HEK293 (cell line): Measurements from ENCODE around the gene RPL12.

Experiments
- CTCF ChIA-PET: fragments of 350-600 bp; formaldehyde crosslinking; extraction: SDS; loops from one replicate; lab custom pipeline; 2021; ENCODE audit warnings: antibody characterized with exemption; lab: Yijun Ruan, JAX
- POLR2A ChIA-PET: fragments of 300-600 bp; formaldehyde crosslinking; extraction: SDS; loops from one replicate; lab custom pipeline; 2020; ENCODE audit warnings: antibody characterized with exemption, inconsistent platforms; lab: Yijun Ruan, JAX
- H3K27ac ChIP-seq: fragments of 200-500 bp; sonication (Bioruptor generic); 2 replicates; pipeline ENCODE4 v1.5.1; 2014; ENCODE audit warnings: low read depth, low read length, control low read depth, inconsistent platforms; ENCODE audit errors: extremely low read depth
- H3K36me3 ChIP-seq, 2 experiments: fragments of 200-500 bp in 1 of 2; sonication (Bioruptor generic) in 1 of 2; 1 replicate in 1 of 2; 2 replicates in 1 of 2; pipeline ENCODE4 v1.5.1; 2014 to 2017; ENCODE audit warnings: inconsistent platforms in 2 of 2, low read length in 2 of 2; ENCODE audit not compliant: control insufficient read depth in 2 of 2, insufficient read depth in 1 of 2
- H3K4me1 ChIP-seq: fragments of 200-500 bp; sonication (Bioruptor generic); 2 replicates; pipeline ENCODE4 v1.5.1; 2014; ENCODE audit warnings: mild to moderate bottlenecking, low read length, inconsistent platforms; ENCODE audit not compliant: control insufficient read depth, insufficient read depth
- H3K4me3 ChIP-seq: 2 replicates; pipeline ENCODE4 v1.5.1; 2011; ENCODE audit warnings: low read depth, mild to moderate bottlenecking, control low read depth, low read length, moderate library complexity
- H3K9me3 ChIP-seq: fragments of 200-500 bp; sonication (Bioruptor generic); 2 replicates; pipeline ENCODE4 v1.5.1; 2014; ENCODE audit warnings: low read depth, low read length, inconsistent platforms; ENCODE audit not compliant: control insufficient read depth, insufficient read depth
- KLF10 ChIP-seq: fragments of 450-650 bp; IDR thresholded peaks from 2 replicates; pipeline ENCODE4 v1.5.1; 2018; ENCODE audit warnings: missing biosample characterization, mild to moderate bottlenecking, missing genetic modification characterization
- KLF16 ChIP-seq: fragments of 450-650 bp; formaldehyde crosslinking; IDR thresholded peaks from 2 replicates; pipeline ENCODE4 v1.5.1; 2017; ENCODE audit warnings: missing biosample characterization, missing genetic modification characterization
- KLF8 ChIP-seq: fragments of 450-650 bp; formaldehyde crosslinking; IDR thresholded peaks from 2 replicates; pipeline ENCODE4 v1.5.1; 2016; ENCODE audit warnings: missing biosample characterization, missing genetic modification characterization
- YY2 ChIP-seq: fragments of 450-650 bp; formaldehyde crosslinking; IDR thresholded peaks from 2 replicates; pipeline ENCODE4 v1.5.1; 2016; ENCODE audit warnings: missing biosample characterization, missing genetic modification characterization
- ZBTB48 ChIP-seq: fragments of 450-650 bp; formaldehyde crosslinking; IDR thresholded peaks from 2 replicates; pipeline ENCODE4 v1.5.1; 2016; ENCODE audit warnings: missing biosample characterization, missing genetic modification characterization
- ZFHX2 ChIP-seq: fragments of 450-650 bp; formaldehyde crosslinking; conservative IDR thresholded peaks from 2 replicates; pipeline ENCODE4 v1.5.1; 2016; ENCODE audit warnings: missing biosample characterization, missing genetic modification characterization
- ZIC2 ChIP-seq: fragments of 450-650 bp; formaldehyde crosslinking; IDR thresholded peaks from 2 replicates; pipeline ENCODE4 v1.5.1; 2016; ENCODE audit warnings: missing biosample characterization, missing genetic modification characterization
- ZNF10 ChIP-seq: fragments of 450-650 bp; formaldehyde crosslinking; IDR thresholded peaks from 2 replicates; pipeline ENCODE4 v1.5.1; 2017; ENCODE audit warnings: missing biosample characterization, missing genetic modification characterization
- ZNF140 ChIP-seq: fragments of 450-650 bp; formaldehyde crosslinking; IDR thresholded peaks from 2 replicates; pipeline ENCODE4 v1.5.1; 2016; ENCODE audit warnings: missing biosample characterization, missing genetic modification characterization
- ZNF157 ChIP-seq: fragments of 450-650 bp; formaldehyde crosslinking; IDR thresholded peaks from 2 replicates; pipeline ENCODE4 v1.5.1; 2016; ENCODE audit warnings: missing biosample characterization, missing genetic modification characterization
- ZNF19 ChIP-seq: fragments of 450-650 bp; formaldehyde crosslinking; IDR thresholded peaks from 2 replicates; pipeline ENCODE4; 2016; ENCODE audit warnings: missing biosample characterization, missing genetic modification characterization, low read depth
- ZNF24 ChIP-seq: fragments of 450-650 bp; formaldehyde crosslinking; IDR thresholded peaks from 2 replicates; pipeline ENCODE4 v1.5.1; 2016; ENCODE audit warnings: missing biosample characterization, missing genetic modification characterization
- ZNF266 ChIP-seq: fragments of 450-650 bp; formaldehyde crosslinking; IDR thresholded peaks from 2 replicates; pipeline ENCODE4 v1.5.1; 2016; ENCODE audit warnings: missing biosample characterization, missing genetic modification characterization, low read depth
- ZNF335 ChIP-seq: fragments of 450-650 bp; formaldehyde crosslinking; conservative IDR thresholded peaks from 2 replicates; pipeline ENCODE4 v1.5.1; 2016; ENCODE audit warnings: missing biosample characterization, missing genetic modification characterization
- ZNF416 ChIP-seq: fragments of 450-650 bp; formaldehyde crosslinking; IDR thresholded peaks from 2 replicates; pipeline ENCODE4 v1.5.1; 2016; ENCODE audit warnings: missing biosample characterization, missing genetic modification characterization
- ZNF514 ChIP-seq: fragments of 450-650 bp; formaldehyde crosslinking; IDR thresholded peaks from 2 replicates; pipeline ENCODE4 v1.5.1; 2016; ENCODE audit warnings: missing biosample characterization, missing genetic modification characterization
- ZNF785 ChIP-seq: fragments of 450-650 bp; formaldehyde crosslinking; IDR thresholded peaks from 2 replicates; pipeline ENCODE4 v1.5.1; 2016; ENCODE audit warnings: missing biosample characterization, missing genetic modification characterization
- TF ChIP-seq, protein P1 (sequence below): fragments of 450-650 bp; formaldehyde crosslinking; IDR thresholded peaks from 2 replicates; pipeline ENCODE4 v1.5.1; 2016; ENCODE audit warnings: missing biosample characterization, missing genetic modification characterization
- TF ChIP-seq, protein P2 (sequence below): fragments of 450-650 bp; formaldehyde crosslinking; IDR thresholded peaks from 2 replicates; pipeline ENCODE4 v1.5.1; 2016; ENCODE audit warnings: missing biosample characterization, missing genetic modification characterization
- TF ChIP-seq, protein P3 (sequence below): fragments of 450-650 bp; formaldehyde crosslinking; IDR thresholded peaks from 2 replicates; pipeline ENCODE4 v1.5.1; 2016; ENCODE audit warnings: missing biosample characterization, missing genetic modification characterization
- TF ChIP-seq, protein P4 (sequence below): fragments of 450-650 bp; formaldehyde crosslinking; optimal IDR thresholded peaks from 2 replicates; pipeline ENCODE3; 2016; ENCODE audit warnings: missing biosample characterization, mild to moderate bottlenecking, missing genetic modification characterization
- TF ChIP-seq, protein P5 (sequence below): fragments of 450-650 bp; formaldehyde crosslinking; IDR thresholded peaks from 2 replicates; pipeline ENCODE4 v1.5.1; 2016; ENCODE audit warnings: missing biosample characterization, missing genetic modification characterization, borderline replicate concordance
- TF ChIP-seq, protein P6 (sequence below): fragments of 450-650 bp; formaldehyde crosslinking; IDR thresholded peaks from 2 replicates; pipeline ENCODE4 v1.5.1; 2016; ENCODE audit warnings: missing biosample characterization, missing genetic modification characterization

Gene RPL12

DNA sequence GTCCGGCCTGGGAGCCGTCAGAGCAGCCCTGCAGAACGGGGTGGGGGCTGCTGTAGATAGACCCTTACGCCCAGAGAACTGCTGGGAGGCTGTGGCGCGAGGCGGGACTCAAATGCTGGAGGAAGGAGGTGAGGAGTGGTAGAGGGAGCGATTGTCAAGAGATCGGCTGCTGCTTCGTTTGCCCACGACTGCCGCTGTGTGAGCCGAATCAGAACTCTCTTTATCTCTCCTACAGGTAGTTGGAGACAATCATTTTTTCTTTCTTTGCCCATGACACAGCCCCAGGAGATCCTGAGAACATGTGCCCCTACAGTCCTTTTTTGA is 26.6 kb downstream of the RPL12 start (continued):
- TF ChIP-seq ZFHX2 (tag by site-specific recombination) (no peak), ZNF140 (no peak), YY2 (tag by site-specific recombination) (no peak), KLF16 (tag by site-specific recombination) (0 out of 2 replicates have a peak, but pooled peaks have one; percentile 11), ZNF24 (no peak), ZNF10 (tag by site-specific recombination) (no peak), ZNF19 (tag by site-specific recombination) (no peak), ZNF514 (tag by site-specific recombination) (no peak), KLF8 (no peak), ZNF416 (tag by site-specific recombination) (no peak), ZIC2 (no peak), ZBTB48 (tag by site-specific recombination) (peak; percentile 84; the same call in 1 of the 2 replicates), ZNF157 (tag by site-specific recombination) (no peak), ZNF785 (no peak)
- TF ChIP-seq, protein P1, sequence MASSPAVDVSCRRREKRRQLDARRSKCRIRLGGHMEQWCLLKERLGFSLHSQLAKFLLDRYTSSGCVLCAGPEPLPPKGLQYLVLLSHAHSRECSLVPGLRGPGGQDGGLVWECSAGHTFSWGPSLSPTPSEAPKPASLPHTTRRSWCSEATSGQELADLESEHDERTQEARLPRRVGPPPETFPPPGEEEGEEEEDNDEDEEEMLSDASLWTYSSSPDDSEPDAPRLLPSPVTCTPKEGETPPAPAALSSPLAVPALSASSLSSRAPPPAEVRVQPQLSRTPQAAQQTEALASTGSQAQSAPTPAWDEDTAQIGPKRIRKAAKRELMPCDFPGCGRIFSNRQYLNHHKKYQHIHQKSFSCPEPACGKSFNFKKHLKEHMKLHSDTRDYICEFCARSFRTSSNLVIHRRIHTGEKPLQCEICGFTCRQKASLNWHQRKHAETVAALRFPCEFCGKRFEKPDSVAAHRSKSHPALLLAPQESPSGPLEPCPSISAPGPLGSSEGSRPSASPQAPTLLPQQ (tag by site-specific recombination) = no peak
- TF ChIP-seq, protein P2, sequence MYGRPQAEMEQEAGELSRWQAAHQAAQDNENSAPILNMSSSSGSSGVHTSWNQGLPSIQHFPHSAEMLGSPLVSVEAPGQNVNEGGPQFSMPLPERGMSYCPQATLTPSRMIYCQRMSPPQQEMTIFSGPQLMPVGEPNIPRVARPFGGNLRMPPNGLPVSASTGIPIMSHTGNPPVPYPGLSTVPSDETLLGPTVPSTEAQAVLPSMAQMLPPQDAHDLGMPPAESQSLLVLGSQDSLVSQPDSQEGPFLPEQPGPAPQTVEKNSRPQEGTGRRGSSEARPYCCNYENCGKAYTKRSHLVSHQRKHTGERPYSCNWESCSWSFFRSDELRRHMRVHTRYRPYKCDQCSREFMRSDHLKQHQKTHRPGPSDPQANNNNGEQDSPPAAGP (tag by site-specific recombination) = 0 out of 2 replicates have a peak, but pooled peaks have one; percentile 6
- TF ChIP-seq, protein P3, sequence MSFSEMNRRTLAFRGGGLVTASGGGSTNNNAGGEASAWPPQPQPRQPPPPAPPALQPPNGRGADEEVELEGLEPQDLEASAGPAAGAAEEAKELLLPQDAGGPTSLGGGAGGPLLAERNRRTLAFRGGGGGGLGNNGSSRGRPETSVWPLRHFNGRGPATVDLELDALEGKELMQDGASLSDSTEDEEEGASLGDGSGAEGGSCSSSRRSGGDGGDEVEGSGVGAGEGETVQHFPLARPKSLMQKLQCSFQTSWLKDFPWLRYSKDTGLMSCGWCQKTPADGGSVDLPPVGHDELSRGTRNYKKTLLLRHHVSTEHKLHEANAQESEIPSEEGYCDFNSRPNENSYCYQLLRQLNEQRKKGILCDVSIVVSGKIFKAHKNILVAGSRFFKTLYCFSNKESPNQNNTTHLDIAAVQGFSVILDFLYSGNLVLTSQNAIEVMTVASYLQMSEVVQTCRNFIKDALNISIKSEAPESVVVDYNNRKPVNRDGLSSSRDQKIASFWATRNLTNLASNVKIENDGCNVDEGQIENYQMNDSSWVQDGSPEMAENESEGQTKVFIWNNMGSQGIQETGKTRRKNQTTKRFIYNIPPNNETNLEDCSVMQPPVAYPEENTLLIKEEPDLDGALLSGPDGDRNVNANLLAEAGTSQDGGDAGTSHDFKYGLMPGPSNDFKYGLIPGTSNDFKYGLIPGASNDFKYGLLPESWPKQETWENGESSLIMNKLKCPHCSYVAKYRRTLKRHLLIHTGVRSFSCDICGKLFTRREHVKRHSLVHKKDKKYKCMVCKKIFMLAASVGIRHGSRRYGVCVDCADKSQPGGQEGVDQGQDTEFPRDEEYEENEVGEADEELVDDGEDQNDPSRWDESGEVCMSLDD (tag by site-specific recombination) = 0 out of 2 replicates have a peak, but pooled peaks have one; percentile 6
- TF ChIP-seq, protein P4, sequence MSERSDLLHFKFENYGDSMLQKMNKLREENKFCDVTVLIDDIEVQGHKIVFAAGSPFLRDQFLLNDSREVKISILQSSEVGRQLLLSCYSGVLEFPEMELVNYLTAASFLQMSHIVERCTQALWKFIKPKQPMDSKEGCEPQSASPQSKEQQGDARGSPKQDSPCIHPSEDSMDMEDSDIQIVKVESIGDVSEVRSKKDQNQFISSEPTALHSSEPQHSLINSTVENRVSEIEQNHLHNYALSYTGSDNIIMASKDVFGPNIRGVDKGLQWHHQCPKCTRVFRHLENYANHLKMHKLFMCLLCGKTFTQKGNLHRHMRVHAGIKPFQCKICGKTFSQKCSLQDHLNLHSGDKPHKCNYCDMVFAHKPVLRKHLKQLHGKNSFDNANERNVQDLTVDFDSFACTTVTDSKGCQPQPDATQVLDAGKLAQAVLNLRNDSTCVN (tag by site-specific recombination) = no peak

DNA sequence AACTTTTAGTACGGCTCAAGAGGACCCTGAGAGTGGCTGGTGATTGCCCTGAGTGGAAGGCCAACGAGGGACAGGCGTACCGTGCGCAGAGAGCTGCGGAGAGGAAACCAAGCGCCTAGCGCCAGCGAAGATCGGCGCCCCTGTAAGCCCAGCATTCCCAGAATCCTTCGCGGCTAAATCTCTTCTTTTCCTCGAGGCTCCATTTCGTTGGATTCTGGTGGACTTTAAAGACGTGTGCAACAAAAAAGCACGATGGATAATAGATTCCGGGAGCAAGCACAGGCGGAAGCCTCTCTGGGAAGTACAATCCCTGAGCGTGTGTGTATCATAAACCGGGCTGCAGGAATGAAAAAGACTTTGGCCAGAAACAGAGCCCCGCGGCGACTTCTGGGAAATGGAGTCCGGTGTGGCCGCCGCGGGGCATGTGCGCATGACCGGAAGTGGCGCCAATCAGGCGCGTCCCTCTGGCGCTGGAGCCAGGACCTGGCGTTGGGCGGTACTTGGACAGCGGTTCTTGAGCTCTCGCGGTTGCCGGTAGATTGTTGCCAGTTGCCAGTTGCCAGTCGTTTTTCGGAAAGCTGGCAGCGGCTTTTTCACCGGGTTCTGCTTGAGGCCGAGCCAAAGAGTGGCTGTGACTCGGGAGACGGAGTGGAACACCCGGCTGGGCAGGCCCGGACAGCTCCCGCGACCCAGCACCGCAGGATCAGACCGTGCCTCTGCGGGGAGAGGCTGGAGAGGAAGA is 27.1 kb downstream of the RPL12 start, which contains the start of gene ZNF79:
TSS of gene ZNF79 (plus strand) at position 449 of the 742 bp plus-strand sequence. CDS start 406 bp downstream, outside the sequence.
- Histone ChIP-seq H3K4me1 (0 out of 2 replicates have a peak, but pooled peaks cover 5% of the 10 kb centered on the region), H3K4me3 (peak within 1 kb of the TSS; percentile 64), H3K27ac (peak within 1 kb of the TSS; percentile 80), H3K9me3 (no peaks in the 10 kb centered on the region), H3K36me3 (peaks cover 5 to 22% of the 10 kb centered on the region in 2 experiments; a peak in 2 of 3 replicates)
- ChIA-PET CTCF (interaction anchor here (0.7 to 1.2 kb wide), 5 partner anchors 25 to 487 kb away, joined by 3 to 5 read pairs (median 3); partner anchors contain the start of gene SLC2A8), POLR2A (interaction anchor here (0.6 to 3.0 kb wide), 20 partner anchors 9 to 199 kb away, joined by 3 to 46 read pairs (median 4); partner anchors contain the start of genes LRSAM1, RPL12 and SLC2A8)
- TF ChIP-seq, protein P5, sequence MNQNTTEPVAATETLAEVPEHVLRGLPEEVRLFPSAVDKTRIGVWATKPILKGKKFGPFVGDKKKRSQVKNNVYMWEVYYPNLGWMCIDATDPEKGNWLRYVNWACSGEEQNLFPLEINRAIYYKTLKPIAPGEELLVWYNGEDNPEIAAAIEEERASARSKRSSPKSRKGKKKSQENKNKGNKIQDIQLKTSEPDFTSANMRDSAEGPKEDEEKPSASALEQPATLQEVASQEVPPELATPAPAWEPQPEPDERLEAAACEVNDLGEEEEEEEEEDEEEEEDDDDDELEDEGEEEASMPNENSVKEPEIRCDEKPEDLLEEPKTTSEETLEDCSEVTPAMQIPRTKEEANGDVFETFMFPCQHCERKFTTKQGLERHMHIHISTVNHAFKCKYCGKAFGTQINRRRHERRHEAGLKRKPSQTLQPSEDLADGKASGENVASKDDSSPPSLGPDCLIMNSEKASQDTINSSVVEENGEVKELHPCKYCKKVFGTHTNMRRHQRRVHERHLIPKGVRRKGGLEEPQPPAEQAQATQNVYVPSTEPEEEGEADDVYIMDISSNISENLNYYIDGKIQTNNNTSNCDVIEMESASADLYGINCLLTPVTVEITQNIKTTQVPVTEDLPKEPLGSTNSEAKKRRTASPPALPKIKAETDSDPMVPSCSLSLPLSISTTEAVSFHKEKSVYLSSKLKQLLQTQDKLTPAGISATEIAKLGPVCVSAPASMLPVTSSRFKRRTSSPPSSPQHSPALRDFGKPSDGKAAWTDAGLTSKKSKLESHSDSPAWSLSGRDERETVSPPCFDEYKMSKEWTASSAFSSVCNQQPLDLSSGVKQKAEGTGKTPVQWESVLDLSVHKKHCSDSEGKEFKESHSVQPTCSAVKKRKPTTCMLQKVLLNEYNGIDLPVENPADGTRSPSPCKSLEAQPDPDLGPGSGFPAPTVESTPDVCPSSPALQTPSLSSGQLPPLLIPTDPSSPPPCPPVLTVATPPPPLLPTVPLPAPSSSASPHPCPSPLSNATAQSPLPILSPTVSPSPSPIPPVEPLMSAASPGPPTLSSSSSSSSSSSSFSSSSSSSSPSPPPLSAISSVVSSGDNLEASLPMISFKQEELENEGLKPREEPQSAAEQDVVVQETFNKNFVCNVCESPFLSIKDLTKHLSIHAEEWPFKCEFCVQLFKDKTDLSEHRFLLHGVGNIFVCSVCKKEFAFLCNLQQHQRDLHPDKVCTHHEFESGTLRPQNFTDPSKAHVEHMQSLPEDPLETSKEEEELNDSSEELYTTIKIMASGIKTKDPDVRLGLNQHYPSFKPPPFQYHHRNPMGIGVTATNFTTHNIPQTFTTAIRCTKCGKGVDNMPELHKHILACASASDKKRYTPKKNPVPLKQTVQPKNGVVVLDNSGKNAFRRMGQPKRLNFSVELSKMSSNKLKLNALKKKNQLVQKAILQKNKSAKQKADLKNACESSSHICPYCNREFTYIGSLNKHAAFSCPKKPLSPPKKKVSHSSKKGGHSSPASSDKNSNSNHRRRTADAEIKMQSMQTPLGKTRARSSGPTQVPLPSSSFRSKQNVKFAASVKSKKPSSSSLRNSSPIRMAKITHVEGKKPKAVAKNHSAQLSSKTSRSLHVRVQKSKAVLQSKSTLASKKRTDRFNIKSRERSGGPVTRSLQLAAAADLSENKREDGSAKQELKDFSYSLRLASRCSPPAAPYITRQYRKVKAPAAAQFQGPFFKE = no peak
- no peak for TF ChIP-seq ZNF266 (tag by site-specific recombination)
- TF ChIP-seq KLF10 = 0 out of 2 replicates have a peak, but pooled peaks have one; percentile 29
- TF ChIP-seq, protein P6, sequence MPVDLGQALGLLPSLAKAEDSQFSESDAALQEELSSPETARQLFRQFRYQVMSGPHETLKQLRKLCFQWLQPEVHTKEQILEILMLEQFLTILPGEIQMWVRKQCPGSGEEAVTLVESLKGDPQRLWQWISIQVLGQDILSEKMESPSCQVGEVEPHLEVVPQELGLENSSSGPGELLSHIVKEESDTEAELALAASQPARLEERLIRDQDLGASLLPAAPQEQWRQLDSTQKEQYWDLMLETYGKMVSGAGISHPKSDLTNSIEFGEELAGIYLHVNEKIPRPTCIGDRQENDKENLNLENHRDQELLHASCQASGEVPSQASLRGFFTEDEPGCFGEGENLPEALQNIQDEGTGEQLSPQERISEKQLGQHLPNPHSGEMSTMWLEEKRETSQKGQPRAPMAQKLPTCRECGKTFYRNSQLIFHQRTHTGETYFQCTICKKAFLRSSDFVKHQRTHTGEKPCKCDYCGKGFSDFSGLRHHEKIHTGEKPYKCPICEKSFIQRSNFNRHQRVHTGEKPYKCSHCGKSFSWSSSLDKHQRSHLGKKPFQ = no peak
- peak; percentile 92 for TF ChIP-seq ZNF335 (tag by site-specific recombination)
